WTC11 (cell line): ENCODE data around the gene HDLBP. TPM values are rescaled to one million over a fixed set of nuclear protein-coding genes. Genes with fewer than 3 reads are reported as not detected.
A peak's percentile ranks its signal among the peaks of the same experiment; 100 is the strongest.

ENCODE experiments used
- ATAC-seq: fragments of 200-7000 bp; cut with Tn5 transposase; 2 replicates; pipeline ENCODE4 v1.10.0; 2021; ENCODE audit warnings: mild to moderate bottlenecking, moderate library complexity
- CTCF ChIA-PET: fragments of 300-600 bp; sonication (Branson Sonifier 250); formaldehyde crosslinking; loops from one replicate; lab custom pipeline; 2021; ENCODE audit warnings: antibody characterized with exemption; lab: Charles Lee
- POLR2A ChIA-PET: fragments of 350-600 bp; sonication (Branson Sonifier 250); formaldehyde crosslinking; loops from one replicate; lab custom pipeline; 2021; ENCODE audit warnings: antibody characterized with exemption; lab: Charles Lee
- DNase-seq: peaks from one replicate; pipeline ENCODE4 v3.0.0; 2021; ENCODE audit warnings: low spot score
- H3K27ac Mint-ChIP-seq: 2 replicates; pipeline ENCODE4 v1.8.0; 2021; ENCODE audit warnings: mixed read lengths
- H3K27me3 Mint-ChIP-seq: 2 replicates; pipeline ENCODE4 v1.8.0; 2021; ENCODE audit warnings: low read depth, mild to moderate bottlenecking, moderate library complexity, mixed read lengths
- H3K36me3 Mint-ChIP-seq: 2 replicates; pipeline ENCODE4 v1.8.0; 2021; ENCODE audit warnings: mixed read lengths
- H3K4me1 Mint-ChIP-seq: 2 replicates; pipeline ENCODE4 v1.8.0; 2022; ENCODE audit warnings: mixed read lengths
- H3K4me3 Mint-ChIP-seq: 2 replicates; pipeline ENCODE4 v1.8.0; 2021; ENCODE audit warnings: mild to moderate bottlenecking, moderate library complexity, mixed read lengths
- H3K9me3 Mint-ChIP-seq: 2 replicates; pipeline ENCODE4 v1.8.0; 2021; ENCODE audit warnings: mixed read lengths
- GABPB1 ChIP-seq: sonication (generic); formaldehyde crosslinking; IDR thresholded peaks from 2 replicates; pipeline ENCODE4 v1.8.1; 2023; ENCODE audit warnings: mild to moderate bottlenecking, missing genetic modification reagents
- NR3C1 ChIP-seq: sonication (generic); formaldehyde crosslinking; conservative IDR thresholded peaks from 2 replicates; pipeline ENCODE4 v1.8.1; 2023; ENCODE audit warnings: low read depth, mild to moderate bottlenecking, missing genetic modification reagents
- SMAD4 ChIP-seq: sonication (generic); formaldehyde crosslinking; IDR thresholded peaks from 2 replicates; pipeline ENCODE4 v1.8.0; 2022; ENCODE audit warnings: mild to moderate bottlenecking, missing genetic modification reagents
- TCF7 ChIP-seq: sonication (generic); formaldehyde crosslinking; IDR thresholded peaks from 2 replicates; pipeline ENCODE4 v1.8.0; 2022; ENCODE audit warnings: mild to moderate bottlenecking, low read depth, missing genetic modification reagents, moderate library complexity
- TEAD1 ChIP-seq: sonication (generic); formaldehyde crosslinking; IDR thresholded peaks from 2 replicates; pipeline ENCODE4 v1.8.0; 2022; ENCODE audit warnings: mild to moderate bottlenecking, missing genetic modification reagents
- ZNF263 ChIP-seq: sonication (generic); formaldehyde crosslinking; IDR thresholded peaks from 2 replicates; pipeline ENCODE4 v1.8.1; 2022; ENCODE audit warnings: low read depth, mild to moderate bottlenecking, moderate library complexity, missing genetic modification reagents
- ZNF317 ChIP-seq: sonication (generic); formaldehyde crosslinking; IDR thresholded peaks from 2 replicates; pipeline ENCODE4 v1.8.1; 2023; ENCODE audit warnings: low read depth, mild to moderate bottlenecking, moderate library complexity, missing genetic modification reagents, borderline replicate concordance
- ZNF396 ChIP-seq: fragments of 250-450 bp; sonication (Bioruptor Pico); IDR thresholded peaks from 2 replicates; pipeline ENCODE4 v1.8.0; 2021; ENCODE audit warnings: mild to moderate bottlenecking, moderate library complexity, borderline replicate concordance
- total RNA-seq: library from RNA; stranded (reverse); gene quantifications from 3 replicates; pipeline ENCODE4 v1.2.3, GENCODE V29; 2021
- TF ChIP-seq, protein P1 (sequence below): fragments of 250-450 bp; sonication (Bioruptor Pico); IDR thresholded peaks from 2 replicates; pipeline ENCODE4 v1.9.0; 2021; ENCODE audit warnings: moderate library complexity, mild to moderate bottlenecking, inconsistent platforms, borderline replicate concordance
- TF ChIP-seq, protein P2 (sequence below): sonication (generic); formaldehyde crosslinking; IDR thresholded peaks from 2 replicates; pipeline ENCODE4 v1.8.0; 2022; ENCODE audit warnings: mild to moderate bottlenecking, missing genetic modification reagents
- TF ChIP-seq, protein P3 (sequence below): sonication (generic); formaldehyde crosslinking; IDR thresholded peaks from 2 replicates; pipeline ENCODE4 v1.8.0; 2022; ENCODE audit warnings: mild to moderate bottlenecking, missing genetic modification reagents
- TF ChIP-seq, protein P4 (sequence below): sonication (generic); formaldehyde crosslinking; IDR thresholded peaks from 2 replicates; pipeline ENCODE4 v1.8.1; 2023; ENCODE audit warnings: mild to moderate bottlenecking, missing genetic modification reagents, moderate library complexity
- TF ChIP-seq, protein P5 (sequence below): fragments of 250-450 bp; sonication (Bioruptor Pico); IDR thresholded peaks from 2 replicates; pipeline ENCODE4 v1.8.0; 2021; ENCODE audit warnings: mild to moderate bottlenecking
- TF ChIP-seq, protein P6 (sequence below): sonication (generic); formaldehyde crosslinking; IDR thresholded peaks from 2 replicates; pipeline ENCODE4 v1.8.0; 2023; ENCODE audit warnings: missing genetic modification reagents
- TF ChIP-seq, protein P7 (sequence below): sonication (generic); formaldehyde crosslinking; IDR thresholded peaks from 2 replicates; pipeline ENCODE4 v1.8.0; 2023; ENCODE audit warnings: missing genetic modification reagents, mild to moderate bottlenecking, borderline replicate concordance
- TF ChIP-seq, protein P8 (sequence below): sonication (generic); formaldehyde crosslinking; IDR thresholded peaks from 2 replicates; pipeline ENCODE4 v1.8.1; 2022; ENCODE audit warnings: mild to moderate bottlenecking, missing genetic modification reagents, moderate library complexity, borderline replicate concordance

Gene HDLBP
- total RNA-seq, 1 experiment from 2014 or later: 368 TPM

DNA sequence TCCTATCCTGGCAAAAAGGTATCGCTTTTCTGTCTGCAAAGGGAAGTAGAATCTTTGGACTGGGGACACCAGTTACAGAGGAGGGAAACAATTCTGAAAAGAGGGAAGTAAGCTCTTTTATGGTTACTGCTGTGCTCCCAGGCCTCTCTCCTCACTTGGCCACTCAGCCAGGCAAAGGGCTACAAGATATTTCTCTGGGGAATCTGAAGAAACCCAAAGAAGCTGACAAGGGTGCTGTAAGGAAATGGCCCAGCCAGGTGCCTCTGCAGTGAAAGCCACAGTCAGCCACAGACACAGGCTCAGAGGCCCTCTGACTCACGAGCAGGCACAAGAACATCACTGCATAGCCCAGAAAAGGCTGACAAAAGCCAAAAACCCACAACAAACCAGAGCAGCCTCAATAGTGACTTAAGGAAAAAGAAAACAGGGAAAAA lies 5.8 kb downstream of the HDLBP start (continued):
- TF ChIP-seq, protein P1, sequence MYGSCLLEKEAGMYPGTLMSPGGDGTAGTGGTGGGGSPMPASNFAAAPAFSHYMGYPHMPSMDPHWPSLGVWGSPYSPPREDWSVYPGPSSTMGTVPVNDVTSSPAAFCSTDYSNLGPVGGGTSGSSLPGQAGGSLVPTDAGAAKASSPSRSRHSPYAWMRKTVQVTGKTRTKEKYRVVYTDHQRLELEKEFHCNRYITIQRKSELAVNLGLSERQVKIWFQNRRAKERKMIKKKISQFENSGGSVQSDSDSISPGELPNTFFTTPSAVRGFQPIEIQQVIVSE: no peak
- TF ChIP-seq ZNF317 (CRISPR knock-in tag) (no peak), ZNF263 (no peak), GABPB1 (CRISPR knock-in tag) (no peak)

DNA sequence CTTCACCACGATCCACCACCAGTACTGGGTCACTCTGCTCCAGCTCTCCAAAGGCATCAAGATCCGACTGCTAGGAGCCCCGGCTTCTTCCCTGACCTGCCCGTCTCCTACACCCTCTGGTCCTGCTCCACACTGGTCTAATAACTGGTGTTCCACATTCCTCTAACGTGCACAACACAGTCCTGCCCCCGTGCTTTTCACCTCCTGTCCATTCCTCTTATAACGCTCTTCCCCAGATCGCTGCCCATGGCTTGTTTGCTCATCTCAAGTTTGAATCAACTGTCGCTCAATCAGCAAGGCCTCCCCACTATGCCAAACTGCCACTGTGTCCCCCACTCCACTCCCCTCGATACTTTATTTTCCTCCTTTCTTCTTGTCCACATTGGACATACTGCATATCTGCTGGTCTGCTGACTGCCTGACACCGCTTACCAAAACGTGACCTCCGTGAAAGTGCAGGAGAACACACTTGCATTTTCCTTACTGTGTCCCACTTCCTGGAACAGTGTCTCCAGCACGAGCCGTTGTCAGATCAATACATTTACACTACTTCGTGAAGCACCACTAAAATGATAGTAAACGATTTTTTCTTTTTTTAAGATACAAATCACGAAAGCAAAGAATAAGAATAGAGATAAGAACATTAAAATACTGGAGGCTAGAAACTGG lies 6.5 kb downstream of the HDLBP start:
- Mint-ChIP-seq H3K4me1 (peaks cover 57% of the 10 kb centered on the region), H3K9me3 (no peaks in the 10 kb centered on the region), H3K36me3 (no peaks in the 10 kb centered on the region), H3K27me3 (no peaks in the 10 kb centered on the region), H3K27ac (peak overlapping the region; percentile 41), H3K4me3 (no peak overlapping the region)
- ATAC-seq (no peak), DNase-seq (no peak)
- CTCF ChIA-PET: no interaction called here
- no peak for TF ChIP-seq ZNF396 (CRISPR knock-in tag)
- TF ChIP-seq, protein P2, sequence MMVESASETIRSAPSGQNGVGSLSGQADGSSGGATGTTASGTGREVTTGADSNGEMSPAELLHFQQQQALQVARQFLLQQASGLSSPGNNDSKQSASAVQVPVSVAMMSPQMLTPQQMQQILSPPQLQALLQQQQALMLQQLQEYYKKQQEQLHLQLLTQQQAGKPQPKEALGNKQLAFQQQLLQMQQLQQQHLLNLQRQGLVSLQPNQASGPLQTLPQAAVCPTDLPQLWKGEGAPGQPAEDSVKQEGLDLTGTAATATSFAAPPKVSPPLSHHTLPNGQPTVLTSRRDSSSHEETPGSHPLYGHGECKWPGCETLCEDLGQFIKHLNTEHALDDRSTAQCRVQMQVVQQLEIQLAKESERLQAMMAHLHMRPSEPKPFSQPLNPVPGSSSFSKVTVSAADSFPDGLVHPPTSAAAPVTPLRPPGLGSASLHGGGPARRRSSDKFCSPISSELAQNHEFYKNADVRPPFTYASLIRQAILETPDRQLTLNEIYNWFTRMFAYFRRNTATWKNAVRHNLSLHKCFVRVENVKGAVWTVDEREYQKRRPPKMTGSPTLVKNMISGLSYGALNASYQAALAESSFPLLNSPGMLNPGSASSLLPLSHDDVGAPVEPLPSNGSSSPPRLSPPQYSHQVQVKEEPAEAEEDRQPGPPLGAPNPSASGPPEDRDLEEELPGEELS (CRISPR knock-in tag): no peak
- TF ChIP-seq, protein P3, sequence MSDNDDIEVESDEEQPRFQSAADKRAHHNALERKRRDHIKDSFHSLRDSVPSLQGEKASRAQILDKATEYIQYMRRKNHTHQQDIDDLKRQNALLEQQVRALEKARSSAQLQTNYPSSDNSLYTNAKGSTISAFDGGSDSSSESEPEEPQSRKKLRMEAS: no peak
- TF ChIP-seq, protein P4, sequence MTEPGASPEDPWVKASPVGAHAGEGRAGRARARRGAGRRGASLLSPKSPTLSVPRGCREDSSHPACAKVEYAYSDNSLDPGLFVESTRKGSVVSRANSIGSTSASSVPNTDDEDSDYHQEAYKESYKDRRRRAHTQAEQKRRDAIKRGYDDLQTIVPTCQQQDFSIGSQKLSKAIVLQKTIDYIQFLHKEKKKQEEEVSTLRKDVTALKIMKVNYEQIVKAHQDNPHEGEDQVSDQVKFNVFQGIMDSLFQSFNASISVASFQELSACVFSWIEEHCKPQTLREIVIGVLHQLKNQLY: no peak
- TF ChIP-seq, protein P5, sequence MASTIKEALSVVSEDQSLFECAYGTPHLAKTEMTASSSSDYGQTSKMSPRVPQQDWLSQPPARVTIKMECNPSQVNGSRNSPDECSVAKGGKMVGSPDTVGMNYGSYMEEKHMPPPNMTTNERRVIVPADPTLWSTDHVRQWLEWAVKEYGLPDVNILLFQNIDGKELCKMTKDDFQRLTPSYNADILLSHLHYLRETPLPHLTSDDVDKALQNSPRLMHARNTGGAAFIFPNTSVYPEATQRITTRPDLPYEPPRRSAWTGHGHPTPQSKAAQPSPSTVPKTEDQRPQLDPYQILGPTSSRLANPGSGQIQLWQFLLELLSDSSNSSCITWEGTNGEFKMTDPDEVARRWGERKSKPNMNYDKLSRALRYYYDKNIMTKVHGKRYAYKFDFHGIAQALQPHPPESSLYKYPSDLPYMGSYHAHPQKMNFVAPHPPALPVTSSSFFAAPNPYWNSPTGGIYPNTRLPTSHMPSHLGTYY: no peak
- no peak for TF ChIP-seq TEAD1 (CRISPR knock-in tag)
- TF ChIP-seq NR3C1: no peak
- TF ChIP-seq, protein P6, sequence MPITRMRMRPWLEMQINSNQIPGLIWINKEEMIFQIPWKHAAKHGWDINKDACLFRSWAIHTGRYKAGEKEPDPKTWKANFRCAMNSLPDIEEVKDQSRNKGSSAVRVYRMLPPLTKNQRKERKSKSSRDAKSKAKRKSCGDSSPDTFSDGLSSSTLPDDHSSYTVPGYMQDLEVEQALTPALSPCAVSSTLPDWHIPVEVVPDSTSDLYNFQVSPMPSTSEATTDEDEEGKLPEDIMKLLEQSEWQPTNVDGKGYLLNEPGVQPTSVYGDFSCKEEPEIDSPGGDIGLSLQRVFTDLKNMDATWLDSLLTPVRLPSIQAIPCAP (CRISPR knock-in tag): no peak
- TF ChIP-seq SMAD4 (CRISPR knock-in tag): no peak
- TF ChIP-seq, protein P7, sequence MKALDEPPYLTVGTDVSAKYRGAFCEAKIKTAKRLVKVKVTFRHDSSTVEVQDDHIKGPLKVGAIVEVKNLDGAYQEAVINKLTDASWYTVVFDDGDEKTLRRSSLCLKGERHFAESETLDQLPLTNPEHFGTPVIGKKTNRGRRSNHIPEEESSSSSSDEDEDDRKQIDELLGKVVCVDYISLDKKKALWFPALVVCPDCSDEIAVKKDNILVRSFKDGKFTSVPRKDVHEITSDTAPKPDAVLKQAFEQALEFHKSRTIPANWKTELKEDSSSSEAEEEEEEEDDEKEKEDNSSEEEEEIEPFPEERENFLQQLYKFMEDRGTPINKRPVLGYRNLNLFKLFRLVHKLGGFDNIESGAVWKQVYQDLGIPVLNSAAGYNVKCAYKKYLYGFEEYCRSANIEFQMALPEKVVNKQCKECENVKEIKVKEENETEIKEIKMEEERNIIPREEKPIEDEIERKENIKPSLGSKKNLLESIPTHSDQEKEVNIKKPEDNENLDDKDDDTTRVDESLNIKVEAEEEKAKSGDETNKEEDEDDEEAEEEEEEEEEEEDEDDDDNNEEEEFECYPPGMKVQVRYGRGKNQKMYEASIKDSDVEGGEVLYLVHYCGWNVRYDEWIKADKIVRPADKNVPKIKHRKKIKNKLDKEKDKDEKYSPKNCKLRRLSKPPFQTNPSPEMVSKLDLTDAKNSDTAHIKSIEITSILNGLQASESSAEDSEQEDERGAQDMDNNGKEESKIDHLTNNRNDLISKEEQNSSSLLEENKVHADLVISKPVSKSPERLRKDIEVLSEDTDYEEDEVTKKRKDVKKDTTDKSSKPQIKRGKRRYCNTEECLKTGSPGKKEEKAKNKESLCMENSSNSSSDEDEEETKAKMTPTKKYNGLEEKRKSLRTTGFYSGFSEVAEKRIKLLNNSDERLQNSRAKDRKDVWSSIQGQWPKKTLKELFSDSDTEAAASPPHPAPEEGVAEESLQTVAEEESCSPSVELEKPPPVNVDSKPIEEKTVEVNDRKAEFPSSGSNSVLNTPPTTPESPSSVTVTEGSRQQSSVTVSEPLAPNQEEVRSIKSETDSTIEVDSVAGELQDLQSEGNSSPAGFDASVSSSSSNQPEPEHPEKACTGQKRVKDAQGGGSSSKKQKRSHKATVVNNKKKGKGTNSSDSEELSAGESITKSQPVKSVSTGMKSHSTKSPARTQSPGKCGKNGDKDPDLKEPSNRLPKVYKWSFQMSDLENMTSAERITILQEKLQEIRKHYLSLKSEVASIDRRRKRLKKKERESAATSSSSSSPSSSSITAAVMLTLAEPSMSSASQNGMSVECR (CRISPR knock-in tag): no peak
- TF ChIP-seq, protein P8, sequence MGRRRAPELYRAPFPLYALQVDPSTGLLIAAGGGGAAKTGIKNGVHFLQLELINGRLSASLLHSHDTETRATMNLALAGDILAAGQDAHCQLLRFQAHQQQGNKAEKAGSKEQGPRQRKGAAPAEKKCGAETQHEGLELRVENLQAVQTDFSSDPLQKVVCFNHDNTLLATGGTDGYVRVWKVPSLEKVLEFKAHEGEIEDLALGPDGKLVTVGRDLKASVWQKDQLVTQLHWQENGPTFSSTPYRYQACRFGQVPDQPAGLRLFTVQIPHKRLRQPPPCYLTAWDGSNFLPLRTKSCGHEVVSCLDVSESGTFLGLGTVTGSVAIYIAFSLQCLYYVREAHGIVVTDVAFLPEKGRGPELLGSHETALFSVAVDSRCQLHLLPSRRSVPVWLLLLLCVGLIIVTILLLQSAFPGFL (CRISPR knock-in tag): no peak
- TF ChIP-seq TCF7 (CRISPR knock-in tag): no peak
- POLR2A ChIA-PET: no interaction called here
